HEK293 (cell line): ENCODE data around the gene FTSJ1.

Source experiments
- CTCF ChIA-PET: fragments of 350-600 bp; formaldehyde crosslinking; extraction: SDS; loops from one replicate; lab custom pipeline; 2021; ENCODE audit warnings: antibody characterized with exemption; lab: Yijun Ruan, JAX
- POLR2A ChIA-PET: fragments of 300-600 bp; formaldehyde crosslinking; extraction: SDS; loops from one replicate; lab custom pipeline; 2020; ENCODE audit warnings: antibody characterized with exemption, inconsistent platforms; lab: Yijun Ruan, JAX
- H3K27ac ChIP-seq: fragments of 200-500 bp; sonication (Bioruptor generic); 2 replicates; pipeline ENCODE4 v1.5.1; 2014; ENCODE audit warnings: low read depth, low read length, control low read depth, inconsistent platforms; ENCODE audit errors: extremely low read depth
- H3K36me3 ChIP-seq, 2 experiments: fragments of 200-500 bp in 1 of 2; sonication (Bioruptor generic) in 1 of 2; 1 replicate in 1 of 2; 2 replicates in 1 of 2; pipeline ENCODE4 v1.5.1; 2014 to 2017; ENCODE audit warnings: inconsistent platforms in 2 of 2, low read length in 2 of 2; ENCODE audit not compliant: control insufficient read depth in 2 of 2, insufficient read depth in 1 of 2
- H3K4me1 ChIP-seq: fragments of 200-500 bp; sonication (Bioruptor generic); 2 replicates; pipeline ENCODE4 v1.5.1; 2014; ENCODE audit warnings: mild to moderate bottlenecking, low read length, inconsistent platforms; ENCODE audit not compliant: control insufficient read depth, insufficient read depth
- H3K4me3 ChIP-seq: 2 replicates; pipeline ENCODE4 v1.5.1; 2011; ENCODE audit warnings: low read depth, mild to moderate bottlenecking, control low read depth, low read length, moderate library complexity
- H3K9me3 ChIP-seq: fragments of 200-500 bp; sonication (Bioruptor generic); 2 replicates; pipeline ENCODE4 v1.5.1; 2014; ENCODE audit warnings: low read depth, low read length, inconsistent platforms; ENCODE audit not compliant: control insufficient read depth, insufficient read depth
- BCL11A ChIP-seq: fragments of 450-650 bp; formaldehyde crosslinking; IDR thresholded peaks from 2 replicates; pipeline ENCODE4 v1.5.1; 2016; ENCODE audit warnings: low read depth, missing biosample characterization, missing genetic modification characterization
- GLI2 ChIP-seq: fragments of 450-650 bp; formaldehyde crosslinking; IDR thresholded peaks from 2 replicates; pipeline ENCODE4; 2017; ENCODE audit warnings: missing biosample characterization, missing genetic modification characterization, low read depth, borderline replicate concordance
- GLIS1 ChIP-seq: fragments of 450-650 bp; formaldehyde crosslinking; IDR thresholded peaks from 2 replicates; pipeline ENCODE4 v1.5.1; 2016; ENCODE audit warnings: missing biosample characterization, missing genetic modification characterization
- KLF10 ChIP-seq: fragments of 450-650 bp; IDR thresholded peaks from 2 replicates; pipeline ENCODE4 v1.5.1; 2018; ENCODE audit warnings: missing biosample characterization, mild to moderate bottlenecking, missing genetic modification characterization
- MEIS1 ChIP-seq: sonication (generic); formaldehyde crosslinking; IDR thresholded peaks from 2 replicates; pipeline ENCODE4 v1.8.1; 2022; ENCODE audit warnings: missing genetic modification reagents, mild to moderate bottlenecking, borderline replicate concordance
- OSR2 ChIP-seq: fragments of 450-650 bp; formaldehyde crosslinking; IDR thresholded peaks from 2 replicates; pipeline ENCODE4 v1.5.1; 2016; ENCODE audit warnings: missing biosample characterization, missing genetic modification characterization
- TRIM28 ChIP-seq: IDR thresholded peaks from 2 replicates; pipeline ENCODE4 v1.6.1; 2011; ENCODE audit warnings: low read length, control low read depth, borderline replicate concordance
- ZBTB48 ChIP-seq: fragments of 450-650 bp; formaldehyde crosslinking; IDR thresholded peaks from 2 replicates; pipeline ENCODE4 v1.5.1; 2016; ENCODE audit warnings: missing biosample characterization, missing genetic modification characterization
- ZNF174 ChIP-seq: fragments of 450-650 bp; formaldehyde crosslinking; IDR thresholded peaks from 2 replicates; pipeline ENCODE4 v1.5.0; 2017; ENCODE audit warnings: missing biosample characterization, mild to moderate bottlenecking, missing genetic modification characterization
- ZNF214 ChIP-seq: fragments of 450-650 bp; formaldehyde crosslinking; IDR thresholded peaks from 2 replicates; pipeline ENCODE4 v1.5.1; 2017; ENCODE audit warnings: missing biosample characterization, mild to moderate bottlenecking, missing genetic modification characterization, borderline replicate concordance
- ZNF23 ChIP-seq: fragments of 450-650 bp; formaldehyde crosslinking; IDR thresholded peaks from 2 replicates; pipeline ENCODE4 v1.5.1; 2016; ENCODE audit warnings: missing biosample characterization, missing genetic modification characterization, borderline replicate concordance
- ZNF24 ChIP-seq: fragments of 450-650 bp; formaldehyde crosslinking; IDR thresholded peaks from 2 replicates; pipeline ENCODE4 v1.5.1; 2016; ENCODE audit warnings: missing biosample characterization, missing genetic modification characterization
- ZNF266 ChIP-seq: fragments of 450-650 bp; formaldehyde crosslinking; IDR thresholded peaks from 2 replicates; pipeline ENCODE4 v1.5.1; 2016; ENCODE audit warnings: missing biosample characterization, missing genetic modification characterization, low read depth
- ZNF423 ChIP-seq: fragments of 450-650 bp; formaldehyde crosslinking; IDR thresholded peaks from 2 replicates; pipeline ENCODE4 v1.5.1; 2016; ENCODE audit warnings: missing biosample characterization, missing genetic modification characterization
- ZNF501 ChIP-seq: fragments of 450-650 bp; formaldehyde crosslinking; IDR thresholded peaks from 2 replicates; pipeline ENCODE4 v1.5.1; 2016; ENCODE audit warnings: missing biosample characterization, missing genetic modification characterization
- ZNF621 ChIP-seq: fragments of 450-650 bp; formaldehyde crosslinking; IDR thresholded peaks from 2 replicates; pipeline ENCODE4 v1.5.1; 2017; ENCODE audit warnings: missing biosample characterization, missing genetic modification characterization
- TF ChIP-seq, protein P1 (sequence below): fragments of 450-650 bp; formaldehyde crosslinking; IDR thresholded peaks from 2 replicates; pipeline ENCODE4 v1.5.1; 2016; ENCODE audit warnings: missing biosample characterization, missing genetic modification characterization, low read depth
- TF ChIP-seq, protein P2 (sequence below): fragments of 450-650 bp; formaldehyde crosslinking; IDR thresholded peaks from 2 replicates; pipeline ENCODE4 v1.5.1; 2016; ENCODE audit warnings: missing biosample characterization, missing genetic modification characterization
- TF ChIP-seq, protein P3 (sequence below): fragments of 450-650 bp; formaldehyde crosslinking; IDR thresholded peaks from 2 replicates; pipeline ENCODE4 v1.5.1; 2016; ENCODE audit warnings: missing biosample characterization, missing genetic modification characterization
- TF ChIP-seq, protein P4 (sequence below): IDR thresholded peaks from 2 replicates; pipeline ENCODE4 v1.6.1; 2011; ENCODE audit warnings: mild to moderate bottlenecking, low read depth, low read length, borderline replicate concordance
- TF ChIP-seq, protein P5 (sequence below): fragments of 450-650 bp; formaldehyde crosslinking; IDR thresholded peaks from 2 replicates; pipeline ENCODE4 v1.5.1; 2017; ENCODE audit warnings: missing biosample characterization, mild to moderate bottlenecking, missing genetic modification characterization, moderate library complexity
- TF ChIP-seq, protein P6 (sequence below): fragments of 450-650 bp; formaldehyde crosslinking; IDR thresholded peaks from 2 replicates; pipeline ENCODE4 v1.5.1; 2016; ENCODE audit warnings: missing biosample characterization, missing genetic modification characterization
- TF ChIP-seq, protein P7 (sequence below): fragments of 450-650 bp; formaldehyde crosslinking; IDR thresholded peaks from 2 replicates; pipeline ENCODE4 v1.5.1; 2016; ENCODE audit warnings: missing biosample characterization, missing genetic modification characterization
- TF ChIP-seq, protein P8 (sequence below): fragments of 450-650 bp; formaldehyde crosslinking; IDR thresholded peaks from 2 replicates; pipeline ENCODE4 v1.5.1; 2016; ENCODE audit warnings: missing biosample characterization, missing genetic modification characterization

Gene FTSJ1

DNA sequence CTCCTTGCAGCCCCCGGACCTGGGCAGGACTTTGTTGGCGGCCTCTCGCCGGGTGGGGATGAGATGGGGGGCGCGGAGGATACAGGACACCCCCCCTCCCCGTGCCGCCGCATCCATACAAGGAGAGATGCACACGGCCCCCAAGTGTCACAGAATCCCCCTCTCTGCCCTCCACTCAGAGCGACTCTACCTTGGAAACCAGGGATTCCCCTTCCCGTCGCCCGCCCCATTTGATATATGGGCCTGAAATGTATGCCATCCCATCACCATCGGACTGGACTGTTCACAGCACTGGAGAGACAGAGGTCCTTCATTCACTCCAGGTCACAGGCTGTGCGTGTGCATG is 33.2 kb downstream of the FTSJ1 start:
- H3K27ac ChIP-seq, result no peak overlapping the region; the same call in 1 of the 2 replicates
- CTCF ChIA-PET, result no interaction called here

DNA sequence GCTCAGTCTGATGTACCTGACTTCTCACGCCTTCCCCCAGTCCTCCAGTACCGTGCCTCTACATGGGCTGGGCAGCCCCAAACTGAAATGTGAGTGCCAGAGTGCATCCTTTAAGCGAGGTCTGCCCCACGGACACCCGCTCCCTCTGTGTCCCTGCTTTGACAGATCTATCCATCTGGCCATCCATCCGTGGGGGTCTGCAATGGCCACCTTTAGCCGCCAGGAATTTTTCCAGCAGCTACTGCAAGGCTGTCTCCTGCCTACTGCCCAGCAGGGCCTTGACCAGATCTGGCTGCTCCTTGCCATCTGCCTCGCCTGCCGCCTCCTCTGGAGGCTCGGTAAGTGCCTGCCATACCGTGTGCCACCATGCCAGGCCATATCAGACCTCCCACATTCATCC is 33.6 kb downstream of the FTSJ1 start:
- no peaks in the 10 kb centered on the region for H3K9me3 ChIP-seq
- no peaks in the 10 kb centered on the region for H3K4me1 ChIP-seq
- peak overlapping the region; percentile 65 for H3K4me3 ChIP-seq
- POLR2A ChIA-PET, result no interaction called here
- H3K36me3 ChIP-seq, result peaks cover 0 to 15% of the 10 kb centered on the region in 2 experiments; a peak in 2 of 3 replicates
- no peak overlapping the region for H3K27ac ChIP-seq
- CTCF ChIA-PET, result no interaction called here
- TF ChIP-seq, protein P1, sequence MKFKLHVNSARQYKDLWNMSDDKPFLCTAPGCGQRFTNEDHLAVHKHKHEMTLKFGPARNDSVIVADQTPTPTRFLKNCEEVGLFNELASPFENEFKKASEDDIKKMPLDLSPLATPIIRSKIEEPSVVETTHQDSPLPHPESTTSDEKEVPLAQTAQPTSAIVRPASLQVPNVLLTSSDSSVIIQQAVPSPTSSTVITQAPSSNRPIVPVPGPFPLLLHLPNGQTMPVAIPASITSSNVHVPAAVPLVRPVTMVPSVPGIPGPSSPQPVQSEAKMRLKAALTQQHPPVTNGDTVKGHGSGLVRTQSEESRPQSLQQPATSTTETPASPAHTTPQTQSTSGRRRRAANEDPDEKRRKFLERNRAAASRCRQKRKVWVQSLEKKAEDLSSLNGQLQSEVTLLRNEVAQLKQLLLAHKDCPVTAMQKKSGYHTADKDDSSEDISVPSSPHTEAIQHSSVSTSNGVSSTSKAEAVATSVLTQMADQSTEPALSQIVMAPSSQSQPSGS, result no peak
- TF ChIP-seq, protein P2, sequence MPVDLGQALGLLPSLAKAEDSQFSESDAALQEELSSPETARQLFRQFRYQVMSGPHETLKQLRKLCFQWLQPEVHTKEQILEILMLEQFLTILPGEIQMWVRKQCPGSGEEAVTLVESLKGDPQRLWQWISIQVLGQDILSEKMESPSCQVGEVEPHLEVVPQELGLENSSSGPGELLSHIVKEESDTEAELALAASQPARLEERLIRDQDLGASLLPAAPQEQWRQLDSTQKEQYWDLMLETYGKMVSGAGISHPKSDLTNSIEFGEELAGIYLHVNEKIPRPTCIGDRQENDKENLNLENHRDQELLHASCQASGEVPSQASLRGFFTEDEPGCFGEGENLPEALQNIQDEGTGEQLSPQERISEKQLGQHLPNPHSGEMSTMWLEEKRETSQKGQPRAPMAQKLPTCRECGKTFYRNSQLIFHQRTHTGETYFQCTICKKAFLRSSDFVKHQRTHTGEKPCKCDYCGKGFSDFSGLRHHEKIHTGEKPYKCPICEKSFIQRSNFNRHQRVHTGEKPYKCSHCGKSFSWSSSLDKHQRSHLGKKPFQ (tag by site-specific recombination), result no peak
- TF ChIP-seq, protein P3, sequence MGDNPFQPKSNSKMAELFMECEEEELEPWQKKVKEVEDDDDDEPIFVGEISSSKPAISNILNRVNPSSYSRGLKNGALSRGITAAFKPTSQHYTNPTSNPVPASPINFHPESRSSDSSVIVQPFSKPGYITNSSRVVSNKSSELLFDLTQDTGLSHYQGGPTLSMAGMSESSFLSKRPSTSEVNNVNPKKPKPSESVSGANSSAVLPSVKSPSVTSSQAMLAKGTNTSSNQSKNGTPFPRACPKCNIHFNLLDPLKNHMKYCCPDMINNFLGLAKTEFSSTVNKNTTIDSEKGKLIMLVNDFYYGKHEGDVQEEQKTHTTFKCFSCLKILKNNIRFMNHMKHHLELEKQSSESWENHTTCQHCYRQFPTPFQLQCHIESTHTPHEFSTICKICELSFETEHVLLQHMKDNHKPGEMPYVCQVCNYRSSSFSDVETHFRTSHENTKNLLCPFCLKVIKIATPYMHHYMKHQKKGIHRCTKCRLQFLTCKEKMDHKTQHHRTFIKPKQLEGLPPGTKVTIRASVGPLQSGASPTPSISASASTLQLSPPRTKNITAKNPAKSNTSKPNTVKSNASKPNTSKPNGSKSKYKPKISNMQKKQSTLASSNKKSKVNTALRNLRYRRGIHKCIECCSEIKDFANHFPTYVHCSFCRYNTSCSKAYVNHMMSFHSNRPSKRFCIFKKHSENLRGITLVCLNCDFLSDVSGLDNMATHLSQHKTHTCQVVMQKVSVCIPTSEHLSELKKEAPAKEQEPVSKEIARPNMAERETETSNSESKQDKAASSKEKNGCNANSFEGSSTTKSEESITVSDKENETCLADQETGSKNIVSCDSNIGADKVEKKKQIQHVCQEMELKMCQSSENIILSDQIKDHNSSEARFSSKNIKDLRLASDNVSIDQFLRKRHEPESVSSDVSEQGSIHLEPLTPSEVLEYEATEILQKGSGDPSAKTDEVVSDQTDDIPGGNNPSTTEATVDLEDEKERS (tag by site-specific recombination), result no peak
- no peak for TF ChIP-seq BCL11A (tag by site-specific recombination)
- no peak for TF ChIP-seq MEIS1 (CRISPR knock-in tag)
- no peak for TF ChIP-seq ZBTB48 (tag by site-specific recombination)
- no peak for TF ChIP-seq TRIM28
- TF ChIP-seq GLI2, result no peak
- no peak for TF ChIP-seq ZNF501 (tag by site-specific recombination)
- no peak for TF ChIP-seq ZNF621 (tag by site-specific recombination)
- TF ChIP-seq, protein P4, sequence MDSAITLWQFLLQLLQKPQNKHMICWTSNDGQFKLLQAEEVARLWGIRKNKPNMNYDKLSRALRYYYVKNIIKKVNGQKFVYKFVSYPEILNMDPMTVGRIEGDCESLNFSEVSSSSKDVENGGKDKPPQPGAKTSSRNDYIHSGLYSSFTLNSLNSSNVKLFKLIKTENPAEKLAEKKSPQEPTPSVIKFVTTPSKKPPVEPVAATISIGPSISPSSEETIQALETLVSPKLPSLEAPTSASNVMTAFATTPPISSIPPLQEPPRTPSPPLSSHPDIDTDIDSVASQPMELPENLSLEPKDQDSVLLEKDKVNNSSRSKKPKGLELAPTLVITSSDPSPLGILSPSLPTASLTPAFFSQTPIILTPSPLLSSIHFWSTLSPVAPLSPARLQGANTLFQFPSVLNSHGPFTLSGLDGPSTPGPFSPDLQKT, result no peak
- TF ChIP-seq ZNF214 (tag by site-specific recombination), result no peak
- TF ChIP-seq KLF10 (tag by site-specific recombination), result no peak
- TF ChIP-seq, protein P5, sequence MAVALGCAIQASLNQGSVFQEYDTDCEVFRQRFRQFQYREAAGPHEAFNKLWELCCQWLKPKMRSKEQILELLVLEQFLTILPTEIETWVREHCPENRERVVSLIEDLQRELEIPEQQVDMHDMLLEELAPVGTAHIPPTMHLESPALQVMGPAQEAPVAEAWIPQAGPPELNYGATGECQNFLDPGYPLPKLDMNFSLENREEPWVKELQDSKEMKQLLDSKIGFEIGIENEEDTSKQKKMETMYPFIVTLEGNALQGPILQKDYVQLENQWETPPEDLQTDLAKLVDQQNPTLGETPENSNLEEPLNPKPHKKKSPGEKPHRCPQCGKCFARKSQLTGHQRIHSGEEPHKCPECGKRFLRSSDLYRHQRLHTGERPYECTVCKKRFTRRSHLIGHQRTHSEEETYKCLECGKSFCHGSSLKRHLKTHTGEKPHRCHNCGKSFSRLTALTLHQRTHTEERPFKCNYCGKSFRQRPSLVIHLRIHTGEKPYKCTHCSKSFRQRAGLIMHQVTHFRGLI (tag by site-specific recombination), result no peak

More for the DNA sequence above, 33.2 kb downstream of the FTSJ1 start:
- TF ChIP-seq, protein P6, sequence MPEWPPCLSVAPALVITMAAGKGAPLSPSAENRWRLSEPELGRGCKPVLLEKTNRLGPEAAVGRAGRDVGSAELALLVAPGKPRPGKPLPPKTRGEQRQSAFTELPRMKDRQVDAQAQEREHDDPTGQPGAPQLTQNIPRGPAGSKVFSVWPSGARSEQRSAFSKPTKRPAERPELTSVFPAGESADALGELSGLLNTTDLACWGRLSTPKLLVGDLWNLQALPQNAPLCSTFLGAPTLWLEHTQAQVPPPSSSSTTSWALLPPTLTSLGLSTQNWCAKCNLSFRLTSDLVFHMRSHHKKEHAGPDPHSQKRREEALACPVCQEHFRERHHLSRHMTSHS (tag by site-specific recombination), result no peak
- TF ChIP-seq GLIS1 (tag by site-specific recombination) (no peak), ZNF24 (tag by site-specific recombination) (no peak), OSR2 (no peak), ZNF266 (tag by site-specific recombination) (no peak), ZNF423 (tag by site-specific recombination) (no peak), ZNF23 (no peak), ZNF174 (no peak)
- TF ChIP-seq, protein P7, sequence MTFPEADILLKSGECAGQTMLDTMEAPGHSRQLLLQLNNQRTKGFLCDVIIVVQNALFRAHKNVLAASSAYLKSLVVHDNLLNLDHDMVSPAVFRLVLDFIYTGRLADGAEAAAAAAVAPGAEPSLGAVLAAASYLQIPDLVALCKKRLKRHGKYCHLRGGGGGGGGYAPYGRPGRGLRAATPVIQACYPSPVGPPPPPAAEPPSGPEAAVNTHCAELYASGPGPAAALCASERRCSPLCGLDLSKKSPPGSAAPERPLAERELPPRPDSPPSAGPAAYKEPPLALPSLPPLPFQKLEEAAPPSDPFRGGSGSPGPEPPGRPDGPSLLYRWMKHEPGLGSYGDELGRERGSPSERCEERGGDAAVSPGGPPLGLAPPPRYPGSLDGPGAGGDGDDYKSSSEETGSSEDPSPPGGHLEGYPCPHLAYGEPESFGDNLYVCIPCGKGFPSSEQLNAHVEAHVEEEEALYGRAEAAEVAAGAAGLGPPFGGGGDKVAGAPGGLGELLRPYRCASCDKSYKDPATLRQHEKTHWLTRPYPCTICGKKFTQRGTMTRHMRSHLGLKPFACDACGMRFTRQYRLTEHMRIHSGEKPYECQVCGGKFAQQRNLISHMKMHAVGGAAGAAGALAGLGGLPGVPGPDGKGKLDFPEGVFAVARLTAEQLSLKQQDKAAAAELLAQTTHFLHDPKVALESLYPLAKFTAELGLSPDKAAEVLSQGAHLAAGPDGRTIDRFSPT (tag by site-specific recombination), result no peak
- TF ChIP-seq, protein P8, sequence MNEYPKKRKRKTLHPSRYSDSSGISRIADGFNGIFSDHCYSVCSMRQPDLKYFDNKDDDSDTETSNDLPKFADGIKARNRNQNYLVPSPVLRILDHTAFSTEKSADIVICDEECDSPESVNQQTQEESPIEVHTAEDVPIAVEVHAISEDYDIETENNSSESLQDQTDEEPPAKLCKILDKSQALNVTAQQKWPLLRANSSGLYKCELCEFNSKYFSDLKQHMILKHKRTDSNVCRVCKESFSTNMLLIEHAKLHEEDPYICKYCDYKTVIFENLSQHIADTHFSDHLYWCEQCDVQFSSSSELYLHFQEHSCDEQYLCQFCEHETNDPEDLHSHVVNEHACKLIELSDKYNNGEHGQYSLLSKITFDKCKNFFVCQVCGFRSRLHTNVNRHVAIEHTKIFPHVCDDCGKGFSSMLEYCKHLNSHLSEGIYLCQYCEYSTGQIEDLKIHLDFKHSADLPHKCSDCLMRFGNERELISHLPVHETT (tag by site-specific recombination), result no peak
- peaks cover 0 to 11% of the 10 kb centered on the region in 2 experiments; a peak in 1 of 3 replicates for H3K36me3 ChIP-seq
- H3K4me1 ChIP-seq, result no peaks in the 10 kb centered on the region
- H3K4me3 ChIP-seq, result peak overlapping the region; percentile 65
- no peaks in the 10 kb centered on the region for H3K9me3 ChIP-seq
- POLR2A ChIA-PET, result no interaction called here
